Stimulated activated CD4-positive, alpha-beta T cell treated with anti-CD3 and anti-CD28 coated beads, Interleukin-1b, Interleukin-23, amount 100 ng/mL, for 4 hours (primary cell): Measurements from ENCODE around the gene TMEM132D.

Source experiments
- DNase-seq, 2 donors: peaks; one replicate each; pipeline ENCODE4 v3.0.0-alpha.2; 2020; ENCODE audit warnings: low read depth in 2 of 2

TMEM132D gene

DNA sequence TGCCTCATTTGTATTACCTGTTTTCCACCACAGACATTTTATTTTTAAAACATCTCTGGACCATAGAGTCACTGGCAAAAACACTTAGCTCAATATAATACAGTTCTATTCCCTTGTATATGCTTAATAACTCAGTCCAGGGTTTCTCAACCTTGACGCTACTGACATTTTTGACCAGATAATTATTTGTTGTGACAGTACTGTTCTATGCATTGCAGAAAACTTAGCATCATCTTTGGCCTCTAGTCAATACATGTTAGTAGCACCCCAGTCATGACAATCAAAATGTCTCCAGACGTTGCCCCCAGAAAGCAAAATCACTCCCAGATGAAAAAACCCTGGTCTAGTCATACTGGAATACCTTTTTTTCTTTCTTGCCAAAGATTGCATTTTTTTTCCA, 174.7 kb downstream of the TMEM132D start:
- DNase-seq = no peak

- no peak for DNase-seq
Measured at GRCh38 chr12:129727100-129727499, 176.7 kb downstream of the TMEM132D start.

- DNase-seq = no peak
Measured at GRCh38 chr12:129723260-129723659, 180.6 kb downstream of the TMEM132D start.

DNA sequence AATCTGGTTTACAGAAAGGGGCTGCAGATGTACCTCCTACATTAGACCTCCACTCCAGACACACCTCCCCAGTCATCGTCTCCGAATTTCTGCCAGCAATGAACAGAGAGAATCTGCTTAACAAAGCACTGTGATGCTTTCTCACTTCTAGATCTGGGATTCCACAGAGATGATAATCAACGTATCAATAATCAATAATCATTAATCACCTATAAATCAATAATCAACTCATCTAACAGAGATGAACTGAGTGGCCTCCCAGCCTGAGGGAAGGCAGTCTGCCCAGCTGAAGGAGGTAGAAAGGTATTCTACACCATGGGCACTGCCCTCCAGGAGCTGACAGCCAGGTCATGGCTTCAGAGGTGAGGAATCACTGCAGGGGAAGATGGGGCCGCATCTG, 183.2 kb downstream of the TMEM132D start:
- no peak for DNase-seq

- DNase-seq = no peak
Measured at GRCh38 chr12:129719416-129719815, 184.4 kb downstream of the TMEM132D start.

- no peak for DNase-seq
Measured at GRCh38 chr12:129717438-129717837, 186.4 kb downstream of the TMEM132D start.

DNA sequence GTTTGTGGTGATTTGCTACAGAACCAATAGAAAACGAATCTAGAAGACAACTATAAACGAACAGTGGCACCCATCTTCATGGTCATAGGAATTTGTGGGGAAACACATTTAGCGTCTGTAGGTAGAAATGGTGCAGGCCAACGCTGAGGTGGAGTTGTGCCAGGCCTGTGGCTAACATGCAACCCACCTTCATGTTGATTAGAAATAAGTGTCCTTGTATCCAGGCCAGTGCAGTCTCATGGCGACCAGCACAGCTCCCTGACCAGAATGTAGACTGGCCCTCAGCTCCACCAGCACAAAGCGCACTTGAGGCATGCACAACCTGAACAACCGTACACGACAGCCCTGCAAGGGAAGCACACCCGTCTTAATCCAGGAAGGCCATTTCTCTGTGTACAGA, 187.0 kb downstream of the TMEM132D start:
- DNase-seq = no peak

- no peak for DNase-seq
Measured at GRCh38 chr12:129706716-129707115, 197.1 kb downstream of the TMEM132D start.

DNA sequence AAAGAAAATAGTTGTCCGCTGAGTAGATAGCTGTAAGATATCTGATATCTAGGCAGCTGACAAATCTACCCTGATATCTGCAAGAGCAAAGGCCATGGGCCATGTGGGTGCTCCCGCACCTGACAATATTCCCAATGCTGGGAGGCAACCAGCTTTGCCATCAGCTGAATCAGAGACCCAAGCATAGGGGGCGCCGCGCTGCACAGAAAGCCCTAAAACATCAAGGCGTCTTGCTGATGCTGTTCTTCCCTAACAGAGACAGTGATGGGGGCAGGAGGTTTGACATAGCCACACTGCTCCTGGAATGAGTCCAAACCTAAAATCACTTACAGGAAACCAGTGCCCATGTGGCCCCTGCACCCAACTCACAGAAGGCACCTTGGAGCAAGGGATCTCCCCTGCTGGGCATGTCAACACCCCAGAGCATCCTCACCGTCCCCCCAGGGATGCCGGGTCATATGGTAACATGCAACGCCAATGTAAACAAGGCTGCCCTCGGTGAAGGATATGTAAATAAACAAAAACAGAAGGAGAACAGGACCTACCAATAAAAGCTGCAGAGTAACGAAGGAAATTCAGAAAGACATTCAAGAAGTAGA, 199.5 kb downstream of the TMEM132D start:
- no peak for DNase-seq

GRCh38 chr12:129701631-129702101, 202.2 kb downstream of the TMEM132D start:
- no peak for DNase-seq

GRCh38 chr12:129700036-129700435, 203.8 kb downstream of the TMEM132D start:
- no peak for DNase-seq

DNA sequence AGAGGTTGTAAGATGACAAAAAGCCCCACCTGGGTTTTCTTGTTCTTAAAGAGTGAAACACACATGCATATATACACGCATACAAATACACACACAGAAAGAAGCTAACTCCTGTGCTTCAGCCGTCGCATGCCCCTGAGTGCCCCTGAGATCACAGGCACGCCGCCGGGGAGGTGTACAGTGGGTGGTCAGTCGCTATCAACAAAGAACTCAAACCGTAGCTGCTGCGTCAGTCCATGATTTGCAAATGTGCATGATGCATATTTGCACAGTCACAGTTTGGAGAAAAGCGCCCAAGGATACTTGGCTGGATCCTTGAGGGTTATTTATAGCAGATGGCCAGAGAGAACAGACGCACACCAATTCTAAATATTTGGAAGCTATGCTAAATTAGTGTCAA, 206.9 kb downstream of the TMEM132D start:
- DNase-seq = no peak

DNA sequence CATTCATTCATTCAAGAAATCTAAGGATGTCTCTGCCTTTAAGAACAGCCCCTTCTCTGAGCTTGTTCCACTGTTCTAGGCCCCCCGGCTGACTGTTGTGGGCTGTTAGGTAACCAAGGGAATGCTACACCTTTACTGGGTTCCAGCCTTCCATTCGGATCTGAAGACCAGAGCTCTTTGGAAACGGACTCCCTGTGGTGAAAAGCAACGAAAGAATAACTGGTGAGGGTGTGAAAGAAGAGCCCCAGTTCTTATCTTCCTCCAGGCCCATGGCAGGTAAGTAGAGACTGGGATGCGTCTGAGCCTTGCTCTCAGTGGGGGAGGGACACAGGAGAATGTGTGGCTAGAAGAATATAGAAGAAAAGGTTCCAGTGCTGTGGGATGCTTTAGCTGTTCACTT, 207.4 kb downstream of the TMEM132D start:
- no peak for DNase-seq

DNA sequence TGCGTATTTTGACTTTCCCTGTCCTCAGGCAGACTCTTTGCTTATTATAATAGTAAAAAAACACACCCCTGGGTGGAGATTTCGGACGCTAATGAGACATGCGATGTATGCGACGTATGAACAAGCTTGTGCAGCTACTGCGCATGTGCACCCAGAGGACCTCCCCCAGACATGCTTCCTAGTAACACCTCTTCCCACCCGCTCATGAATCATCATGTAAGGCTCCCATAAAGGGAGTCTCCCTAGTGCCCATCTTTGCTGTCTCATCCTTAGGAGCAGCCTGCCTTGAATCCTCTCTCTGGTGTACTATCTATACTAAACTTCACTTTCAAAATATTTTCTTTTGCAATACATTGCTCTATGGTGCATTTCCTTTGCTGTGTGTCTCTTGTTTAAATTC, 210.1 kb downstream of the TMEM132D start:
- DNase-seq = no peak

- DNase-seq = no peak
Measured at GRCh38 chr12:129687731-129688130, 216.1 kb downstream of the TMEM132D start.

- no peak for DNase-seq
Measured at GRCh38 chr12:129681830-129682229, 222.0 kb downstream of the TMEM132D start.

DNA sequence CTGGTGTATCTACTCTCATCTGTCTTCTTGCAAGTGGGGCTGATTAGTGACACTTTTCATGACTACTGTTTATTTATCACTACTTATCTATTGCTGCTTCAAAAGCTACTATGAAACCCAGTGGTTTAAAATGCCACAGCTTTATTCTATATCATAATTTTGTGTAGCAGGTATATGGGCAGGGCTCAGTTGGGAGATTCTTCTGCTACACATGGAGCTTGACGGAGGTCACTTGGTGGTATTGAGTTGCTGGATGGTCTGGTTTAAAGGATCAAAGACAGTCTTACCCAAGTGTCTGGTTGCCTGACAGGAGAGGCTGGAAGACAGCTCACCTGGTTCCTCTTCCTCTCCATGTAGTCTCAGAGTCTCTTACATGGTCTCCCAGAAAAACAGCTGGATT, 222.7 kb downstream of the TMEM132D start:
- DNase-seq = no peak

GRCh38 chr12:129676411-129676810, 227.4 kb downstream of the TMEM132D start:
- no peak for DNase-seq

DNA sequence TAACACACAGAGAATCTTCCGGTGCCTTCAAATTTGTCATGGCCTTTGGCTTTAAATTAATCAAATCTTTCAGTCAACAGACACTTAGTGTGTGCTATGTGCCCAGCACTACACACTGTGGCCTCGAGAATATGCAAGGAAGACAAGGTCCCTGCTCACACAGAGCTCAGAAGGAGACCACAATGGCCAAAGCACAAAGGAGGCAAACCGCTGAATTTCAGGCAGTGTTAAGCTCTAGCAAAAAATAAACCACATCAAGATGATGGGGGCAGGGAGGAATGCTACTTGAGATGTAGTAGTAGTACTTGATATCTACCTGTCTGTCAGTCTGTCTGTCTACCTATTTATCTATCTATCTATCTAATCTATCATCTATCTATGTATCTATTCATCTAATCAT, 227.9 kb downstream of the TMEM132D start:
- DNase-seq = no peak

GRCh38 chr12:129675496-129675895, 228.3 kb downstream of the TMEM132D start:
- DNase-seq = no peak

- no peak for DNase-seq
Measured at GRCh38 chr12:129673806-129674205, 230.0 kb downstream of the TMEM132D start.

- no peak for DNase-seq
Measured at GRCh38 chr12:129672110-129672509, 231.7 kb downstream of the TMEM132D start.

DNA sequence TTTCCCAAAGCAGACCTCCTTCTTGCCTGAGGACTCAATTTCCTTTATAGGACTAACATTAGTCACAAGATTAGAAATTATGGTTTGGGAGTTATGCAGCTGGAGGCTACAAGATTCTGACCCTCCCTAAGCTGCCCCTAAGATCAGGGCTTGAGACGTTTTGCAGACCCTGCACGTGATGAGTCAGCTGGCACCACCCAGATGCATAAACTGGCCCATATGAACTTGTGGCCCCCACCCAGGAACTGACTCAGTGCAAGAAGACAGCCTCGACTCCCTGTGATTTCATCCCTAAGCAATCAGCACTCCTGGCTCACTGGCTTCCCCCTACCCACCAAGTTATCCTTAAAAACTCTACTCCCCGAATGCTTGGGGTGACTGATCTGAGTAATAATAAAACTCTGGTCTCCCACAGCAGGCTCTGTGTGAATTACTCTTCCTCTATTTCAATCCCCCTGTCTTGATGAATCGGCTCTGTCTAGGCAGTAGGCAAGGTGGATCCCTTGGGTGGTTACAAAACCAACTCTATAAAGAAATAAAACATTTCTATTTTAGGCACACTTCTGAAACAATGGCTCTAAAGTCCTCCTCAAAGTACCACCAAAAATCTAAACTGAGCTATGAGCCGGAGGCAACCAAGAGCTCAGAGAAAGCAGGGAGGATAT, 233.4 kb downstream of the TMEM132D start:
- no peak for DNase-seq

GRCh38 chr12:129665414-129665813, 238.4 kb downstream of the TMEM132D start:
- no peak for DNase-seq
